HG03196 (cell line): Measurements from ENCODE around the gene GRID2.

Experiments used
- ATAC-seq: cut with Tn5 transposase; IDR thresholded peaks from one replicate; pipeline ENCODE4 v1.9.1; 2021; ENCODE audit not compliant: unreplicated experiment

The GRID2 gene

DNA sequence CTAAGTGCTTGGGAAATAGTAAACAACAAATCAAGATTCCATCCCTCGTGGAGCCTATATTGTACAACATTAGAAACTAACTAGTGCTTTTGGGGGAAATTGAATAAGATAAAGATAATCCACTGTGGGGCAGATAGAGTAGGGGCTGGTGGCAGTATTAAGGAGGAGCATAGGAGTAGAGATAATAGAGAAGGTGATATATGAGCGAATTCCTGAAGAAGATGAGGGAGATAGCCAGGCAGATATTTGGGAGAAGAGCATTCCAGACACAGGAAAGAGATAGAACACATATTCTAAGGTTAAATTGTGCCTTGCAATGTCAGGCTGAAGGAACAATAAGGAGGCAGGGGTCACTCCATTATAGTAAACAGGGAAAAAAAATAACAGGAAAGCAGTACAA, 218.2 kb downstream of the GRID2 start:
- no peak for ATAC-seq

DNA sequence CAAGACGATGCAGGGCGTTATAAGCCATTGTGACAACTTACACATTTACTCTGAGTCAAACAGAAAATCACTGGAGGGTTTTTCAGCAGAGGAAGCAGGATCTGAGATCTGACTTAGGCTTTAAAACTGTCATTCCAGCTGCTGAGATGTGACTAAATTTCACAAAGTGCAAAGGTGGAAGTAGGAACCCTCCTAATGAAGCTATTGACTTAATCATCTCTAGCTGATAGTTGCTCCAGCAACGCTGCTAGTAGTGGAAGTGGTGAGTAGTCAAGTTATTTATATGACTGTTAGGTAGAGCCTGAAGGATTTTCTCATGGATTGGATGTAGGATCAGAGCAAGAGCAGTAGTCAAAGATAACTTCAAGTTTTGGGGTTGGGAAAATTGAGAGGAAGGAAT, 218.6 kb downstream of the GRID2 start:
- ATAC-seq, result no peak

DNA sequence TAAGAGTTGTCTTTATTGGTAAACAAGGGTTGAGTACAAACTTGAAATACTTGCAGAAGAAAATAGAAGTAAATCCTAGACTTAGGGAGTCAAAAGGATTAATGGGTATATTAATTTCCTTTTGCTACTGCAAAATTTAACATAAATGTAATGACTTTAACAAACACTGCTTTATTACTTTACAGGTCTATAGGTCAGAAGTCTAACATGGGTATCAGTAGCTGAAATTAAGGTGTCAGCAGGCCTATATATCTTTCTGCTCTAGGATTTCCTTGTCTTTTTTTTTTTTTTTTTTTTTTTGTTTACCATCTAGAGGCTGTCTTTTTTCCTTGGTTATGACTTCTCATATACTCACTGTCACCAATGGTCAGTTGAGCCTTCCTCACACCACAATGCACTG, 220.4 kb downstream of the GRID2 start:
- no peak for ATAC-seq

DNA sequence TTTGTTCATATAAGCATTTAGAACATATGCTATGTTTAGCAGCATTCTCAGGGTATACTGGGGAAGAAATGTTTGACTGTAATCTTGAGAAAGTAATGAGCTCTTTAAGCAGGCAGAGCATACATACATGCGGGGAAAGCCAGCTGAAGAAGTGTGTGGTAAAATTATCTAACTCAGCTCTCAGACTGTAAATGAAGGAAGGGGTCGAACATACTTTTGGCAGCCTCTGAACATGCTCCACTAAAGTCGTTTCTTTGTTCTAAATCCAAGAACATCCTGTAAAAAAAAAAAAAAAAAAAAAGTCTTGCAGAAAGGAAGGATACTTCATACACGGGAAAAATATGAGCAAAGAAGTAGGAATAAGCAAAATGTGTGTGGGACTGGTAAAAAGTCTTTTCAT, 224.8 kb downstream of the GRID2 start:
- no peak for ATAC-seq

DNA sequence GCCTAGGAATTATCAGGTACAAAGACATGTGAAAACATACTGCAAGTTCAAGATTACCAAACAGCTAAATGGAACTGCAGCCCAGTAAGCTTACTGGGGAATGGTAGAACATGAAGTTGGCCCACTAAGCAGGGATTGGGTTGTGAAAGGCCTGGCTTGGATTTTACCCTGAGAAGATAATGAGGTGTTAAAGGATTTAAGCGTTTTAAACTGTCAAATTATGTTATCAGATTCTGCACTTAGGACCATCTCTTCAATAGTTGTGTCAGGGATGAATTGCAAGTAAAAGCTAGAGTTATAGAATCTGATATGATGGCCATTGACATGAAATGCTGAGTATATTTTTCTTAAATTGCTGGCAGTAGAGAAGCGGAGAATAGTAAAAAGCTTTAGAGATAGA, 225.7 kb downstream of the GRID2 start:
- ATAC-seq, result no peak

DNA sequence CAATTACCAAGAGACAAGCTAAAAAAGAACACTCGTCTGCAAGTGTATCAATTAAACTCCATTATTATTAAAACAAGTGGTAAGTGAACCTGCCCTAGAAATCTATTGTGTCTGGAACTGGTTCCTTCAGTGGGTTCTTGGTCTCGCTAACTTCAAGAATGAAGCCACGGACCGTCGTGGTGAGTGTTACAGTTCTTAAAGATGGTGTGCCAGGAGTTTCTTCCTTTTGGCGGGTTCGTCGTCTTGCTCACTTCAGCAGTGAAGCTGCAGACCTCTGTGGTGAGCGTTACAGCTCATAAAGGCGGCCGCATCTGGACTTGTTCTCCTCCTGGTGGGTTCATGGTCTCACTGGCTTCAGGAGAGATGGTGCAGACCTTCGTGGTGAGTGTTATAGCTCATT, 231.8 kb downstream of the GRID2 start:
- ATAC-seq, result no peak

DNA sequence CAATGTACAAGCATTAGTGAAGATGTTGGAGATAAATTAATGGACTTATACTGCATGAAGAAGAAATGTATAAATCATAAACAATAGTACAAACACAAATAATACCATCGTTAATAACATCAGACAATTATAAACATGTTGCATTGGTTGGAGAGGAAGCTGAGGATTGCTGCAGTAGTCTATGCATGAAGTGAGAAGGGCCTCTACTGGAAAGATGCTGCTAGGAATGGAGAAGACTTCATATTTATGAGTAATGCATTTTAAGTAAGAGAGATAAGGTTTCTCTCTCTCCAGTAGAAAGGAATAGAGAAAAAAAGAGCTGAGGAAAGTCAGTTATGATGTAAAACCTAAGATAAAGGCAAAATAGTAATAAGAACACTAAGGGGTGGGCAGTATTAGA, 247.8 kb downstream of the GRID2 start:
- no peak for ATAC-seq

DNA sequence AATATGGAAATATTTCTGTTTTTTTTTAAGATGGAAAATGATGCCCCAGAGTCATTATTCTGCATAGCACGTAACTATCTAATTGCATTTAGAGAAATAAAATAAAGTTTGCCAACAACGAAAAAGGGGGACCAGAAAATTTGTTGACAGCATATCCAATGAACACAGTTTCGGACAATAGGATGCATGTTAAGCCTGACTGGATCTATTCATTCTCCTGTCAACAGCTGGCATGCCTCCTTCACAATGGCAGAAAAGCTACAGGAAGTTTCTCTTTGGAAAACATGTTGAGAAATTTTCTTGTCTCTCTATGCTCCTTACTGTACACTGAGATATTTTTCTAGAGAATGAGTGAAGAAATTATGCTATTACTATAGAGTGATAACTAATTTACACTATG, 262.5 kb downstream of the GRID2 start:
- ATAC-seq, result no peak

DNA sequence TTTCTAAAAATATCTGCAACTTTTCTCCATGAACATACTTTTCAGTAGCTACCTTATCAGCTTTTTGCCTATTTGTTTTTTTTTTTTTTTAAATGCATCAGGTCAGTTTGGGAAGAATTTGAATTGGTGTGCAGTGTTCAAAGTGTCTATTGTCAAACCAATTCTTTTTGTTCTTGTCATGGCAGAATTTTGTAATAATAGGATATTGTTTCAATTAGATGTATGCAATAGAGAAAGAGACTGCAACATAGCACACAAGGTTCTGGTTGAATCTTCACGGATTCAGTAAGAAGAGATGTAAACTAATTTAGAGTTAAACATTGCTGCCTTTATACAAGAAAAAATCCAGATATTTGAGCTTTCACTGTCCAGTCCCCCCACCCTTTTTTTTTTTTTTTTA, 277.1 kb downstream of the GRID2 start:
- ATAC-seq, result no peak

DNA sequence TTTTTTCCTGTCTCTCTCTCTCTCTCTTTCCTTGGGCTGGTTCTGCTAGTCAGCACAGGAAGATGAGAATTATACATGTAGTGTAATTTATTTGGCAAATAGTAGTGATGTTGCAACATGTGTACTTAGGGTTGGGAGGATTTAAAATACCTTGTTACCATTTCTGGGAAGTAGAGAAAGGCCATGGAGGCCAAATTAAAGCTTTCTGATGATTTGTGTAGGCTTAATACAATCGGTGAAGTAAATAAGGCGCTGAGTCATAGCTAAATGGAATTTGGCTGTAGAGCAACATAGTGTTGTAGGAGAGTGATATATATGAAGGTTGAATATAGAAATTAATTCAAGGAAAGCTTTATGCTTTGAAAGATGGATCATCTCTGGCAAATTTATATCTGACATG, 295.3 kb downstream of the GRID2 start:
- ATAC-seq, result no peak

DNA sequence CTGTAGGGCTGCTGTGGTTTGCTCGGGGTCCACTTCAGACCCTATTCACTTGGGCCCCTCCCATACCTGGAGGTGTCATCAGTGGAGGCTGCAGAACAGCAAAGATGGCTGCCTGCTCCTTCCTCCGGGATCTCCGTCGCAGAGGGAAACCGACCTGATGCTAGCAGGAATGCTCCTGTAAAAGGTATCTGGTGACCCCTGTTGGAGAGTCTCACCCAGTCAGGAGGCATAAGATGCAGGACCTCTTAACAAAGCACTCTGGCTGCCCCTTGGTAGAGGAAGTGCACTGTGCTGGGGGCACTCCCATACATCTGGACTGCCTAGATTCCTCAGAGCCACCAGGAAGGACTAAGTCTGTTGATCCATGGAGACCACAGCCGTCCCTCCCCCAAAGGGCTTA, 296.9 kb downstream of the GRID2 start:
- no peak for ATAC-seq

DNA sequence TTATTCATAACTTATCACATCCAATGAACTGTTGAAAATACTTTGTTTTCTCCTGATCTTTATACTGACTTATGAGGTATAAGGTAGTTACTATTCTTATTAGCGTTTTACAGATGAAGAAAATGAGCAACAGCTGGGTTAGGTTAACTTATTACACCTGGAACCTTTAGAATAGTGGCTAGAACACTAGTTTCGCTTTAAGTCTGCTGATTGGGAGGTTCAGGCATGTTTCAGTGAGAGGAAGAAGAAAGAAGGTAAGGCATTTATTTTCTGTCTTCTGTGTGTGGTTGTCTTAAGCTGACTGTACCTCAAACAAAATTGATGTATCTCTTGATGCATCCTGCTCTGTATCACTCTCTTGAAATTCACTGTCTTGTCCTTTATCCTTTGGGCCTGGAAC, 302.5 kb downstream of the GRID2 start:
- no peak for ATAC-seq

DNA sequence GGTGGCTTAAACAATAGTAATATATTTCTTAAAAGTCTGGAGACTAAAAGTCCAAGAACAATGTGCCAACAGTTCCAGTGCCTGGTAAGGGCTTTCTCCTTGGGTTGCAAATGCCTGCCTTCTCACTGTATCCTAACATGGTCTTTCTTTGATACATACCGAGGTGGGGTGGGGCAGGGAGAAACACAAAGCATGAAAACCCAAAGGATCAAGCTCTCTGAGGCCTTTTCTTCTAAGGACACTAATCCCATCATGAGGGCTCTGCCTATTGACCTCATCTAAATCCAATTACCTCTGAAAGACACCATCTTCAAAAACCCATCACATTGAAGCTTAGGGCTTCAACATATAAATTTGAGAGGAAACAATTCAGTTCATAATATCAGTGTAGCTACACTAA, 311.3 kb downstream of the GRID2 start:
- ATAC-seq, result no peak

DNA sequence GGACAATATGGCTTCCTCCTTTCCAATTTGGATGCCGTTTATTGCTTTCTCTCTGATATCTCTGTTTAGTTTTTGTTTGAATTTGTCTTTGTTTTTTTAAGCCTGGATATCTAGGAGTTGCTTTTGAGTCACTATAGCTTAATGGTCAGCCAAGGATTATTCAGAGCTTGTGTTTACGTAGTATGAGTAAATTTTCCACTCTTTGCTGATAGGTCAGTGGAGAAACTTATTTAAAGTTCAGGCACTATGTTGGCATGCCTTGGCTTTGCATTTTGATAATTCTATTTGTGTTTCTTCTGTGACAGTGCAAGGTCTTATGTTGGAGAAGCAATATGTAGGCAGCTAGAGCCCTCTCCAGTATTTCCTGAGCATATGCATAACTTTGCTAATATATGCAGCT, 315.2 kb downstream of the GRID2 start:
- no peak for ATAC-seq

DNA sequence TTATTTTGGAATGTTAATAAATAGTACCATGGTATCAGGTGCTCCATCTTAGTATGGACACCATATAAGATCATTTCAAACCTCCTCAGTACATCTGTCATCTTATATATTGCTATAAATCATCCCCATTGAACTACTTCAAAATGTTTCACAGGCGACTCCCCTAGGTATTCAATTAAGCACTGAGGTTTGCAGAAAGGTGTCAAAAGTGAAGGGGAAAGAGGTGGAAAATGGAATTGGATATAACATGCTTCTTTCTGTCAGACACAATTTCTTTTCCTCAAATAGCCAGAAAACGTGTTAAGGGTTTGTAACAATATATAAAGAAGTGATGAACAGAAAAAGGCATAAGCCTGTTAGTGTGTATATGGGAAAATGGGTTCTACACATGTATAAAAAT, 325.5 kb downstream of the GRID2 start:
- no peak for ATAC-seq

DNA sequence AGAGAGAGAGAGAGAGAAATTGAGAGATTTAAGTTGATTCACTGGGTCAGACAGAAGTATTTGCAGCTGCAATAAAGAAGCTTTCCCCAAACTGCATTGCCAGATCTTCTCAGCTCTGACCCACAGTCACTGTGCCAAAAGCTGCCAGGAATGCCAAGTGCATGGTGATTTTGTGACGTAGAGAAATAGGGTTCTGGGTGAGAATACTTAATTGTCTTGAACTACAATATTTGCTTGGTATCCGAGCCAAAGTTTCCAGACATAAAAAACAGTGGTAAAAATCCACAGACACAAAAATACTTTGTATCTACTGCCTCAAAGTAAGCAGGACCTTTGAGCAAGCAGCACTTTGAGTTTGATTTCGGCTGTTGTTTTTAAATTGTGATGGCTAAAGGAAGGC, 331.1 kb downstream of the GRID2 start:
- ATAC-seq, result no peak

DNA sequence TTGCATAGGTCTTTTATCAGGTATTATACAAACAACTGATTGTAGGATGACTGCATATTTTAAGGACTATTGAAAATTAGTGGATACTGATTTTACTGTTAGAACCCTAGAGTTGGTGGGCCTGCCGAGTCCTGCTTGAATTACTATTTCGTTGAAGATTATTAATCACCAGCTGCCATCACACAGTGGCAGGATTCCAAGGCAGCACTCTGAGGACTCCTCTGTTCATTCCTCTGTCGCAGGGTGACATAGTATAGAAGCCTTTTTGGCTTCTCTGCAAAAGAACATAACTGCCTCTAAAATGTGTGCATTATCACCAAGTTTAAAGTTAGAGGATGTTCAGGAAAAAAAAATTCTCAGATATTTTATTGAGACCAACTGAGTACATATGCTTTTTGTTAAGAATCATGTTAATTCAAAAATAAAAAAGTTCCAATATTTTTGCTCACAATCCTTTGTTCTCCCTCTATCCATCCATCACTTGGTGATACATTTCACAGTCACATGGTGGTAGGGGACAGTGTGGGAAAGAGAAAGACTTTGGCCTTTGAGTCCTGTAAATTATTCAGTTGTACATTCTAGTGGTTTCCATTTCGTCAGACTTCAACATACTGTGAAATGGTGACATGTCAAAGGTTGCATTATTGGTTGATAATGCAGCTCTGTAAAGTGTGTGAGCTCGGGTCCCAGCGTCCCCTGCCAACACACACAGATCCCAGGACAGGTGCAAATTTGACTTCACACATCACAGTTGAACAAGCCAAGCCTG, 332.5 kb downstream of the GRID2 start:
- no peak for ATAC-seq

DNA sequence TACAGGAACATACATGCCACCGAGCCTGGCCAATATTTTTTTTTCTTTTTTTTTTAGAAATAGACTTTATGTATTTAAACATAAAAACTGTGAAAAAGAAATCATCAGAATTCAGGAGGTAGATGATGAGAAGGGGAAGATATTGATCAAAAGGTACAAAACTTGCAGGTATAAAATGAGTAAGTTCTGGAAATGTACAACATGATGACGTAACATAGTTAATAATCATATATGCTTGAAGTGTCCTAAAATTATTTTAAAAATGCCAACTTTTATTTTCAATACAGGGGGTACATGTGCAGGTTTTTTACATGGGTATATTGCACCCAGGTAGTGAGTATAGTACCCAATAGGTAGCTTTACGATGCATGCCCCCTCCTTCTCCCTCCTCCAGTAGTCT, 337.6 kb downstream of the GRID2 start:
- ATAC-seq, result no peak

DNA sequence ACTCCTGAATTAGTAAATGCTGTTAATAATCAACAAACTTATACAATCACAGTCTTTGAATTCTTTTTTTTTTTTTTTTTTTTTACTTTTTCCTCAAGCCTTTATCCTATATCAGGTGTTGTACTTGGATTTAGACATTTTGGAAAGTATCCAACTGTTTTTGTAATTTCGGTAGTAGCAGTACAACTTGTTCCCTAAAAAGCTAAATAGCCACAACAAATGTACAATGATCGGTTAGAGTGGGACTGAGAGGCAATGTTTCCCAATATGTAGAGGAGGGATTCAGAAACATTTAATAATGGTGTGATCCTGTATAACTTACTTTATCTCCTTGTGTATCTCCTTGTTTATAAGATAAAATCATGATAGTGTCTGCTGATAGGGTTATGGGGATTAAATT, 343.1 kb downstream of the GRID2 start:
- ATAC-seq, result no peak

DNA sequence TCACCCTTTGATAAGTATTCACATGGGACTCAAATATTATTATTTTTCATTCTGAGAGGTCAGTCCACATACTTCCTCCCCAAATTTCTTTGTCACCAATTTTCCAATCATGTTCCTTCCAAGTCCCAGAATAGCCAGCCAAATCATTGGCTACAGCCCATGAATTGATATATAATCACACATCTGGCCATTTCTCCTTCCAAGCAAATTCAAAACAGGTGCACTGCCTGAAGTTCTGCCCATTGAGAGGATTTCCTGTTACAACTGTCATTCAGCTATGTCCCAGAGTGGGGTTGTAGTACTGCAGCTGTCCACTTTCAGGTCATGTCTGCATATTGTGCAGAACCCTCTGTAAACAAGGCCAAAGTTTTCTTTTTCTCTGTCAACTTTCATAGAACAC, 347.8 kb downstream of the GRID2 start:
- ATAC-seq, result no peak

DNA sequence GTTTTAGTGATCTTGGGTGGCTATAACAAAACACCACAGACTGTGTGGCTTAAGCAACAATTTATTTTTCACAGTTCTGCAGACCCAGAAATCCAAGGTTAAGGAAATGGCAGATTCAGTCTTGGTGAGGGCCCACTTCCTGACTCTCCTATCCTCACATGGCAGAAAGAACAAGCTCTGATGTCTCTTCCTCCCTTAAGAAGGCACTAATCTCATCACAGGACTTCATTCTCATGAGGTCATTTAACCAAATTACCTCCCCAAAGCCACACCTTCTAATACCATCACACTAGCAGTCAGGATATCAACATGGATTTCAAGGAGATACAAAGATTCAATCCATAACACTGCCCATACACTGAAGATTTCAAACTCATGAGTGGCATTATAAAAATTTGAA, 350.3 kb downstream of the GRID2 start:
- no peak for ATAC-seq

DNA sequence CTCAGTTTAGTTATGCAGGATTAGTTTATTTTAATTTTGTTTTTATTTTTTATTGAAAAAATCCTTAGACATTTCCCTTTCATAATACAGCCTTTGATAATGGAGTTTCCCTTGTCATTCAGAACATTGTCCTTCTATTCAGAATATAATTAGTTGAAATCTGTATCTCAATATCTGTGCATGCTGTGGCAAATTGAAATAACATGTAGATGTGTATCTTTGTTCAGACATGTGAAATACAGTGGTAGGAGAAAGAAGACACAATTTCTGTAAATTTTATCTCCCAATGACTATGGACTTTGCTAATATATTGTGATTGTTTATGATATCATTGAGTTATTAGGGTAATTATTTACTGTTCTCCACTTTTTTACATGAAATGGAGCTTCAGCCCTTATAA, 353.9 kb downstream of the GRID2 start:
- no peak for ATAC-seq

DNA sequence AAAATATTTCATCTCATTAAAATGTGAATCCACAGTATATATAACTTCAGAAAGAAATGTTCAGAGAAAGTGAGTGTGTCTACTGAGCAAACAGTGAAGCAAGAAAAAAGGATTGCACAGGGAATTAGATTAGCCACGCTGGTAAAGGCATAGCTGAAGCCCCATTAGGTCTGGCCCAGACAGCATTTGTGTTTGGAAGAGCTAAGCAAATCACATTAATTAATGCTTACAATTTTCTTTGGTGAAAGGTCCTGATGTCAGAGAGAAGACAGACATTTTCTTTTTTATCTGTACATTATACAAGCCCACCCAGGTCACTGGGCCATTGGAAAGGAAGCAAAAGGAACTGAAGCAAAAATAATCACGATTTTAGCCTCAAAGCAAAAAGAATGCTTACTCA, 354.6 kb downstream of the GRID2 start:
- no peak for ATAC-seq

DNA sequence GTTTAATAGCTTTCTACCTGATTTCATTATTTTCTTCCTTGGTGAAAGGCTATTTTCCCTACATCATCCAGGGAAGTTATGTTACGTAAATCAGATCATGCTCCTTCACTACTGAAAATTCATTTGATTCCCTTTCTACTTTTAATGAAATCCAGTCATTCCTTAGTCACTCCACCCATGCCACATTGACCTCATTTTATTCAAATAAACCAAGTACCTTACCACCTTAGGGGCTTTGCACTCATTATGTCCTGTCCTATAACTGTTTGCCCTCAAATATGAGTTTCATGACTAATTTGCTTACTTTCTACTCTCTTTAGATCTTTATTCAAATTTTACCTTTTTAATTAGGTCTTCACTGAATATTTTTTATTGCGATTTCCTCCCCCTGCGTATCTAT, 374.0 kb downstream of the GRID2 start:
- ATAC-seq, result no peak
